ENCODE results near the gene EXOSC9.
A peak's percentile ranks its signal among the peaks of the same experiment; 100 is the strongest.
"Not testable (repeated sequence)": the region's sequence is repeated elsewhere in the genome, so short reads cannot be mapped to it uniquely, and the experiment has no call there.

The EXOSC9 gene

DNA sequence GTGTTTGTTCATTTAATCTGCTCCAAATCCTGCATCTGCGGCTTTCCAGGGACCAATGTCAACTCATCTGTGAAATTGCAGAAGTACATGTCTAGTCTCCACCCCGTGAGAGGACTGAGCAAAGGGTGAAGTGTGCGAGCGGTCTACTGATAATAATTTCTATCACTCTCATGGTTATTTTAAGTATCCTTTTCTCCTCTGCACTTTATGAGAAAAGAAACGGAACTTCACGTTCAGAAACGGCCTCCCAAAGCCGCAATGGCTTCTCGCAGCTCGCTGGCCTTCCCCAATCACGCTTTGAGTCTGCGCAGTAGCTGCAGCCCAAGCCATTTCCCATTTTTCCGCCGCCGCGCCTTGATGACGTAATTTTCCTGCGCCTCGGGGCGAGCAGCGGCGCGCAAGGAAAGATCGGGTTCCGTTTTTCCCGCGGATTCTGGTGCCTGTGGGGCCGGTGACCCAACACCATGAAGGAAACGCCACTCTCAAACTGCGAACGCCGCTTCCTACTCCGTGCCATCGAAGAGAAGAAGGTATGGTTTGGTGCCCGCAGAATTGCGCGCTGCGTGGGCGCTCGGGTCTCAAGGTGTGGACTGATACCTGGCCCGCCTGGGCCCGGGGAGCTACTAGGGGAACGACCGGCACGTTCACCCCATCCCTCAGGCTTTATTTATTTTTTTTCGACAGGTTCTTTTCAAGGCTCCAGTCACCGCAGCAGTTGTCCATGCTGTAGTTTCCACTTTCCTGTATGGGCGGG is at the start of gene EXOSC9:
Gene EXOSC9 (plus strand): TSS at position 363 of the 754 bp plus-strand sequence. CDS start 102 bp downstream, at position 465.
- DNase-seq, result peak; percentile 91

DNA sequence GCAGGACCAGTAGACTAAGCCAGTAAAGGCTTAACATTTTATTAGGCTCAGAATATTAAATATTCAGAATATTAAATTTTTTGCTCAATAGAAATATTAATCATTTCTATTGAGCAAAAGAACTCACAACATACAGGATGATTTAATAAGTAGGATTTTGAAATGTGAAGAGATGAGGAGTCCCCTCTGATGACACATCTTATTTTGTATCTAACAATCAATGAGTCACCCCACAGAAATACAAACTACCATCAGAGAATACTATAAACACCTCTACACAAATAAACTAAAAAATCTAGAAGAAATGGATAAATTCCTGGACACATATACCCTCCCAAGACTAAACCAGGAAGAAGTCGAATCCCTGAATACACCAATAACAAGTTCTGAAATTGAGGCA is 49.0 kb upstream of the EXOSC9 start:
- not testable (repeated sequence) for DNase-seq

GRCh38 chr4:121758925-121759568 is 42.1 kb upstream of the EXOSC9 start:
- no peak for DNase-seq

DNA sequence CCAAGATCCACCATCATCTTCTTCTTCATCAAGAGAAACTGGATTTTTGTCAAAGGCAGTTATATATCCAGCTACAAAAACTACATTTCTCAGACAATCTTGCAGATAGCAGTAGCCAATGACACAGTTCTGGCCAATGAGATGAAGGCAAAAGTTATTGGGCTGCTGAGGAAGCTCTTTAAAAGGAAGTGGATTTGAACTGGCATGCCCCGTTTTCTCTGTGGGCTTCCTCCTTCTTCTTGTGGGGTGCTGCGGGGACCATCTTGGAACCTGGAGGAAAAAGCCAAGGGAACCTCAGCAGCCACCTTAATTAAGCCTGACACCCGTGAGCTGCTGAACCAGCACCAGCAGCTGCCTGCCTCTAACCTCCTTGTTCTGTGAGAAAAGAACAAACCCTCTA is 40.9 kb upstream of the EXOSC9 start:
- no peak for DNase-seq

DNA sequence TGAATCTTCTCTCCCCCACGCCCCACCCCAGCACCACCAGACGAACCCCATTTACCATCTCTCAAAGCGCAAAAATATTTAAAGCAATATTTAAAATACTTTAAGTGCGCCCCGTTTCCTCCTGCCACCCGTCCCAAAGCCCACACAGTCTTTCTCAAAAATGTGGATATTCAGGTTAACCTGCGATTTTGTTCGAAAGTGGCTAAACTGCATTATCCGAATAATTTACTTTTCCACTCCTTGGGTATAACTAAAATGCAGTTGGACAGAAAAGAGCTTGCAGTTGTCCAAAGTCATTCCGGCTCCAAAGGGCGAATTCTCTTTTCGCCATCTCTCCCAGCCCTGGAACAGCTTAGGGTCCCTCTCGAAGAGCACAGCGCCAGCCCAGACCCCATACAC is 36.8 kb upstream of the EXOSC9 start:
- DNase-seq, result no peak

DNA sequence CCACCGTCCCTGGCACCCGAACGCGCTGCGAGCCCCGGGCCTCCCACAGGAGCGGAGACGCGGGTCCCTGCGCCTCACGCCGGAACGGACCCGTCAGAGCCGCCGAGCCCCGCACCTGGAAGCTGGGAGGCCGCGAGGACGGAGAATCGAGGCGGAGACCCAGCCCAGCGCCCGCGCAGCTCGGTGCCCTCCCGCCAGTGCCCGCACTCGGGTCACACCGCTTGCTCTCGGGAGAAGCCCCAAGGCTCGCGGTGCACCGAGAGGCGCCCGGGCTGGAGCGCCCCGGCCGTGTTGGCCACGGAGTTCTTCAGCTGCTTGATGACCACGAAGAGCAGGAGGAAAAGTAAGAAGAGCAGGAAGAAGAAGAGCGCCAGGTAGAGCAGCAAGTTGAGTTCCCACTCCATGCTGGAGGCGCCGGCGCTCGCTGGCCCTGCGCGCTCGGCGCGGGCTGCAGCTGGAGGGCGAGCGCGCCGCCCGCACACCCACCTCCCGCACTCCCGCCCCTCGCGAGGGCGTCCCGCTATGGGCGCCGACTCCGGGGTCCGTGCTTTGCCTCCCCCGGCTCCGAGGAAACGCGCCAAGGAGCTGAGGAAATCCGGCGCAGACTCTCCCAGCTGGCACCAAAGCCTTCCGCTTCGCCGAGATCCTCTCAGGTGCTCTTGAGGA is 36.3 kb upstream of the EXOSC9 start, which contains the start of gene SMIM43:
Gene SMIM43 (minus strand): TSS at position 463 of the 666 bp plus-strand sequence. CDS start 59 bp downstream, at position 404.
- DNase-seq, result no peak

- no peak for DNase-seq
These were observed 35.8 kb upstream of the EXOSC9 start for GRCh38 chr4:121765368-121765705.

DNA sequence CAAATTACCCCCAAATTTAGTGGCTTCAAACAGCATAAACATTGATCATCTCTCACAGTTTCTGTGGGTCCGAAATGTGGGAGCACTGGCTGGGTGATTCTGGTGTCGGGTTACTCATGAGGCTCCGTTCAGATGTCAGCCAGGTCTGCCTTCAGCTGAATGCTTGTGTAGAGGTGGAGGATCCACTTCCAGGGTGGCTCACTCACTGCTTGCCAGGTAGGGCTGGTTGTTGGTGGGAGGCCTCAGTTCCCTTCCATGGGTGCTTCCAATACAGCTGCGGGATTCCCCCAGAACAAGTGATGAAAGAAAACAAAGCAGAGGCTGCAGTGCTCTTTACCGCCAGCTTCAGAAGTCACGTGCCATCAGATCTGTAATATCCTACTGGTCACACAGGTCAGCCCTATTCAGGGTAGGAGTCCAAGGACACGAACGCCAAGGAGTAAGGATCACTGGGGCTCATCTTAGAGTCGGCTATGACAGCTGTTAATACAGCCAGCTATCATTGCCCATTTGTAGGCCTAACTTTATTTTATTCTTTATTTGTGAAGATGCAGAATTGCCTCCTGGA is 35.1 kb upstream of the EXOSC9 start:
- DNase-seq, result no peak

GRCh38 chr4:121767166-121767565 is 34.0 kb upstream of the EXOSC9 start:
- no peak for DNase-seq

GRCh38 chr4:121769341-121769740 is 31.8 kb upstream of the EXOSC9 start:
- no peak for DNase-seq

GRCh38 chr4:121771869-121772268 is 29.3 kb upstream of the EXOSC9 start:
- DNase-seq, result no peak

- DNase-seq, result no peak
These were observed 27.2 kb upstream of the EXOSC9 start for GRCh38 chr4:121773883-121774282.

GRCh38 chr4:121776610-121777401 is 24.3 kb upstream of the EXOSC9 start:
- DNase-seq, result no peak

DNA sequence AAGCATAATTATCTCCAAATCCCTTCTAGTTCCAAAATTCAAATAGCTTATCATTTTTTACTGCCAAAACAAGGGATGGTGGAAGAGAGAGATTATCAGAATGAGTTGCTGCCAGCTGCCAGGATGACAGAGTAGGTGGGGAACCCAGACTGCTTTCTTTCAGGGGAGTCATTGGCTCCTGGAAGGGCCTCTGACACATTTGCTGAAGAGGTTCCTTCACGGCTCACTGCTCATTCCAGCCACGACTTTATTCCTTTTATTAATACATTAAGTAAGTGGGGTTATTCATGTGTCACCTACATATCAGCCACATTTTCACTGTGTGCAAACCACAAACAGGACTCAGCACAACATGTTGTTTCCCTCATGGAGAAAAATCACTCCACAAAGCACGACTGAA is 23.5 kb upstream of the EXOSC9 start:
- DNase-seq, result no peak

DNA sequence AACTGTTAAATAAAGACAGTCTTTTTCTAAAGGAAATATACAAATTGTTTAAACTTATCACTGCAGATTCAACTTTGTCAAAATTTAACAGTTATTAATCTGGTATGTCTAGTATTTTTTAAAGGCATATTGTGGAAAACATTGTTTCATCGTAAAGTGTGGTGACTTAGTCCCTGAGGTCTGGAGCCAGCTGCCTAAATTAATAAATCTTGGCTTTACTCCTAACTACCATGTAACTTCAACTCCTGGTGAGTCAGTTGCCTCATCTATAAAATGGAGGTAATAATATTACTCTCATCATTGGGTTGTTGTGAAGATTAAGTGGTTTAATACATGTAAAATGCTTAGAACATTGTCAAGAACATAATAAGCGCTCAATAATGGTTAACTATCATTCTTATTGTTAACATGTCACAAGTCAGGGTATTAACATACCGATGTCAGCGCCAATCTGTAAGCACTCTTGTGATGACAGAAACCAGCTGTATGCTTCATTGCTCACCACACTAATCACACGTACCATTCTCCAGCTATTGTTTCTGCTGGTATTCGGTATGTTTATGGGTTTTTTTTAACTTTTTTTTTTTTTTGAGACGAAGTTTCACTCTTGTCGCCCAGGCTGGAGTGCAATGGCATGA is 22.0 kb upstream of the EXOSC9 start:
- DNase-seq, result no peak

GRCh38 chr4:121783210-121783609 is 17.9 kb upstream of the EXOSC9 start:
- no peak for DNase-seq

GRCh38 chr4:121784401-121784800 is 16.7 kb upstream of the EXOSC9 start:
- DNase-seq, result no peak

DNA sequence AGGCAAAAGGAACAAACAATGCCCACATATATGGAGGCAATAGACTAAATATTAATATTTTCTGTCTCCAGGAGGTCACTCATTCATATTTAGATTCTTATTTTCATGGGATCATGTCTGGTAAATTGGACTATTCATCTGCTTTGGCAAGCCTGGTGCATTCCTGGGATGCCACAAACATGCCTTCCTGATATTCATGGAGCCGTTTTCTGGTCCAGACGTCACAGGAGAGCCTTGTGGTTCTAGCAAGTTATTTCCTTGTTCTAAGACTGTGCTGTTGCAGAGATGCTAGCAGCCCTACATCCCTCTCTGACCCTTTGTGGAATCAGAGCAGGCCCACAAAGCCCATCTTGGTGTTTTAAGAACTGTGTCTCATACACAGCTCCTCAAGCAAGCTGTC is 16.1 kb upstream of the EXOSC9 start:
- DNase-seq, result no peak

DNA sequence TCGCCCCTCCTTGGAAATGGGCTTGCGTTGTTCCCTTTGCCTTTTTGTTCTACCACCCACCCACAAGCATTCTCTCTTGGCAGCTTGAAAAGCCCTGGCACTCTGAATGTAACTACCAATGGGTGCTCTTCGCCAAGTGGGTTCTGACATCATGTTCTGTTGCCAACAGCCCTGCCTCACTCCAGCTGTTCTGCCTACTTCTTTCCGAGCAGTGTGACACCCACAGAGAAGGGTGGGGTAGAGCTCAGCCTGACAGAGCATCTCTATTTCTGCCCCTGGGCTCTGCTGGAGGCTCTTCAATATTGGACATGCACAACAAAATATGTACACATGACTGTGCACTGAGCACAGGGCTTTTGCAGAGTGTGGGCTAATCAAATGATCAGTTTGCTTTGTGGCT is 15.6 kb upstream of the EXOSC9 start:
- DNase-seq, result no peak

GRCh38 chr4:121786221-121786620 is 14.9 kb upstream of the EXOSC9 start:
- DNase-seq, result no peak

GRCh38 chr4:121788896-121789295 is 12.2 kb upstream of the EXOSC9 start:
- DNase-seq, result no peak

- DNase-seq, result no peak
These were observed 11.7 kb upstream of the EXOSC9 start for GRCh38 chr4:121789455-121789854.
